ENCODE data around the gene CEACAM6. TPM values are rescaled to one million over a fixed set of nuclear protein-coding genes. Genes with fewer than 3 reads are reported as not detected.

The CEACAM6 gene
- total and polyA plus RNA-seq, 2 donors (not counting 1 experiment from before 2014, with no cell fraction given), result not detected

DNA sequence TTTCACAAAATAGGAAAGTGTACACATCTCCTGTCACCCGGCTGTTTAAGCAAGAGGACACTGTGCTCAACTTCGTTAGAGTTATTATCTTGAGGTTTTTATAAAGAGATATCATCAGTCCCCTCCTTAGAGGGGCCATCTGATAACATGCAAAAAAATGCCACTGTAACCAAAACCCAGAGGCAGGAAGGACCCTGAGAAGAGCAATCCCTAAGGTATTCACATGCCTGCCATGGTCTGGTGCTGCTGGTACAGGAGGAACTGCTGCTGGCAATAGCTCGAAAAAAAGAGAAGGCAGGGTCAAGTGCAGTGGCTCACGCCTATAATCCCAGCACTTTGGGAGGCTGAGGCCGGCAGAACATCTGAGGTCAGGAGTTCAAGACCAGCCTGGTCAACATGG is 28.3 kb downstream of the CEACAM6 start:
- Mint-ChIP-seq H3K4me3 (no peak overlapping the region), H3K27ac (peak overlapping the region; percentile 16), H3K9me3 (ENCODE audit: insufficient read depth) (no peaks in the 10 kb centered on the region), H3K27me3 (peaks cover 18% of the 10 kb centered on the region), H3K4me1 (peaks cover 25% of the 10 kb centered on the region)
- ChIA-PET POLR2A (no interaction called here), CTCF (interaction anchor here (2.1 to 5.3 kb wide), 5 partner anchors 10 to 37 kb away, joined by 14 to 114 read pairs (median 22); partner anchors contain the start of genes CEACAM3 and CEACAM6)
- TF ChIP-seq EZH2 (IDR thresholded peaks at IDR 0.05; ENCODE audit: borderline replicate concordance, insufficient read depth, low read depth, low read length, poor library complexity, severe bottlenecking), result no peak
- TF ChIP-seq, protein P1, sequence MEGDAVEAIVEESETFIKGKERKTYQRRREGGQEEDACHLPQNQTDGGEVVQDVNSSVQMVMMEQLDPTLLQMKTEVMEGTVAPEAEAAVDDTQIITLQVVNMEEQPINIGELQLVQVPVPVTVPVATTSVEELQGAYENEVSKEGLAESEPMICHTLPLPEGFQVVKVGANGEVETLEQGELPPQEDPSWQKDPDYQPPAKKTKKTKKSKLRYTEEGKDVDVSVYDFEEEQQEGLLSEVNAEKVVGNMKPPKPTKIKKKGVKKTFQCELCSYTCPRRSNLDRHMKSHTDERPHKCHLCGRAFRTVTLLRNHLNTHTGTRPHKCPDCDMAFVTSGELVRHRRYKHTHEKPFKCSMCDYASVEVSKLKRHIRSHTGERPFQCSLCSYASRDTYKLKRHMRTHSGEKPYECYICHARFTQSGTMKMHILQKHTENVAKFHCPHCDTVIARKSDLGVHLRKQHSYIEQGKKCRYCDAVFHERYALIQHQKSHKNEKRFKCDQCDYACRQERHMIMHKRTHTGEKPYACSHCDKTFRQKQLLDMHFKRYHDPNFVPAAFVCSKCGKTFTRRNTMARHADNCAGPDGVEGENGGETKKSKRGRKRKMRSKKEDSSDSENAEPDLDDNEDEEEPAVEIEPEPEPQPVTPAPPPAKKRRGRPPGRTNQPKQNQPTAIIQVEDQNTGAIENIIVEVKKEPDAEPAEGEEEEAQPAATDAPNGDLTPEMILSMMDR (IDR thresholded peaks at IDR 0.05), result no peak
- Histone ChIP-seq H3K79me2 (ENCODE audit: control insufficient read depth, insufficient read depth, low read length) (no peaks in the 10 kb centered on the region), H3K9ac (ENCODE audit: low read length) (no peak overlapping the region), H3K4me1 (ENCODE audit: control insufficient read depth in 2 of 2, insufficient read depth in 2 of 2, low read length in 2 of 2) (peaks cover 24 to 26% of the 10 kb centered on the region in 2 donors), H3K4me3 (ENCODE audit: control extremely low read depth in 1 of 5, extremely low read depth in 1 of 5, insufficient read depth in 1 of 5, low read depth in 2 of 5, low read length in 4 of 5) (no peak overlapping the region), H3K27ac (ENCODE audit: low read length in 2 of 2) (no peak overlapping the region), H3K36me3 (replicated peaks in 1 of 2; ENCODE audit: control extremely low read depth in 1 of 2, control insufficient read depth in 1 of 2, extremely low read depth in 1 of 2, insufficient read depth in 2 of 2, low read length in 1 of 2) (no peaks in the 10 kb centered on the region), H2AFZ (ENCODE audit: insufficient read depth, low read depth, low read length, poor library complexity, severe bottlenecking) (no peak overlapping the region), H3K27me3 (replicated peaks in 1 of 4; ENCODE audit: control extremely low read depth in 1 of 4, control insufficient read depth in 3 of 4, insufficient read depth in 4 of 4, low read length in 3 of 4) (peaks cover 0 to 10% (median 0%) of the 10 kb centered on the region in 4 experiments), H4K20me1 (ENCODE audit: control insufficient read depth, insufficient read depth, low read length, poor library complexity, severe bottlenecking) (no peaks in the 10 kb centered on the region), H3K9me3 (ENCODE audit: control extremely low read depth in 1 of 3, control insufficient read depth in 2 of 3, insufficient read depth in 1 of 3, low read length in 2 of 3) (no peaks in the 10 kb centered on the region), H3K4me2 (replicated peaks; ENCODE audit: low read depth, low read length, poor library complexity, severe bottlenecking) (no peak overlapping the region)
- intact Hi-C loops (cut with micrococcal nuclease), result loop anchor here (2.0 kb wide), 1 partner anchor 37 kb away; no protein-coding TSS in a partner anchor
- ATAC-seq (ENCODE audit: low read depth) (no peak), DNase-seq (peak; percentile 27)
- 0% methylated on average over 1 of the region's 5 CpGs for WGBS (ENCODE audit: insufficient coverage)

DNA sequence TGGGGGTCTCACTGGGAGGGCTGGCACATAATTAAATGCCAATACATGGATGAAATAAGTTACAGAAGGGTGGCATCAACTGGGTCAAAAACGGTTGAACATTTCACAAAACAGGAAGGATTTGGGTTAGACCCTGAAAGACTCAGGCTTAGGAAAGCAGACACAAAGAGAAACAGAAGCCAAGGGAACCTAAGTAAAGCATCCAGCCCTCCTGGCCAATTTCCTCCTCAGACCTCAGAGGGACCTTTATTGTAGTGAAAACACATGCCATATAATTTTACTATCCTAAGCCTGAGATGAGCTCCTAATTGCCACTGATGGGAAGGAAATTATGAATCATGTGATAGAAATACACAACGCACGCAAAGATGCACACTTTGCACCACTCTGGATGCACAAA is 29.0 kb downstream of the CEACAM6 start:
- 0% methylated on average over 1 of the region's 3 CpGs for WGBS (ENCODE audit: insufficient coverage)
- Histone ChIP-seq H4K20me1 (ENCODE audit: control insufficient read depth, insufficient read depth, low read length, poor library complexity, severe bottlenecking) (no peaks in the 10 kb centered on the region), H3K4me3 (ENCODE audit: control extremely low read depth in 1 of 5, extremely low read depth in 1 of 5, insufficient read depth in 1 of 5, low read depth in 2 of 5, low read length in 4 of 5) (no peak overlapping the region), H3K9me3 (ENCODE audit: control extremely low read depth in 1 of 3, control insufficient read depth in 2 of 3, insufficient read depth in 1 of 3, low read length in 2 of 3) (no peaks in the 10 kb centered on the region), H3K4me2 (replicated peaks; ENCODE audit: low read depth, low read length, poor library complexity, severe bottlenecking) (peak overlapping the region; percentile 64), H3K36me3 (replicated peaks in 1 of 2; ENCODE audit: control extremely low read depth in 1 of 2, control insufficient read depth in 1 of 2, extremely low read depth in 1 of 2, insufficient read depth in 2 of 2, low read length in 1 of 2) (no peaks in the 10 kb centered on the region), H3K27me3 (replicated peaks in 1 of 4; ENCODE audit: control extremely low read depth in 1 of 4, control insufficient read depth in 3 of 4, insufficient read depth in 4 of 4, low read length in 3 of 4) (peaks cover 0 to 10% (median 0%) of the 10 kb centered on the region in 4 experiments), H3K27ac (ENCODE audit: low read length in 2 of 2) (peak overlapping the region in 1 of 2 donors; percentile 16), H3K4me1 (ENCODE audit: control insufficient read depth in 2 of 2, insufficient read depth in 2 of 2, low read length in 2 of 2) (peaks cover 24 to 26% of the 10 kb centered on the region in 2 donors), H3K79me2 (ENCODE audit: control insufficient read depth, insufficient read depth, low read length) (no peaks in the 10 kb centered on the region), H3K9ac (ENCODE audit: low read length) (no peak overlapping the region), H2AFZ (ENCODE audit: insufficient read depth, low read depth, low read length, poor library complexity, severe bottlenecking) (peak overlapping the region; percentile 46)
- peak overlapping the region; percentile 74 for H3K4me3 Mint-ChIP-seq
- DNase-seq (no peak), ATAC-seq (ENCODE audit: low read depth) (no peak)
- peak overlapping the region; percentile 10 for H3K27ac Mint-ChIP-seq
- peaks cover 25% of the 10 kb centered on the region for H3K4me1 Mint-ChIP-seq
- no peaks in the 10 kb centered on the region for H3K9me3 Mint-ChIP-seq (ENCODE audit: insufficient read depth)
- ChIA-PET CTCF (interaction anchor here (0.7 to 5.3 kb wide), 13 partner anchors 9 to 142 kb away, joined by 3 to 114 read pairs (median 6); partner anchors contain the start of genes CEACAM3 and CEACAM6), POLR2A (no interaction called here)
- intact Hi-C loops (cut with micrococcal nuclease), result loop anchor here (2.0 kb wide), 1 partner anchor 36 kb away; no protein-coding TSS in a partner anchor
- H3K27me3 Mint-ChIP-seq, result peaks cover 22% of the 10 kb centered on the region
- no peak for TF ChIP-seq EZH2 (IDR thresholded peaks at IDR 0.05; ENCODE audit: borderline replicate concordance, insufficient read depth, low read depth, low read length, poor library complexity, severe bottlenecking)
- TF ChIP-seq, protein P1 (IDR thresholded peaks at IDR 0.05), result no peak
